Thoracic aorta (tissue), 2 donors: ENCODE data around the gene ST7. TPM values are rescaled to one million over a fixed set of nuclear protein-coding genes. Genes with fewer than 3 reads are reported as not detected.
"Not testable (repeated sequence)": the region's sequence is repeated elsewhere in the genome, so short reads cannot be mapped to it uniquely, and the experiment has no call there.

Experiments used
- ATAC-seq: fragments of 150-250 bp; one replicate; pipeline ENCODE4 v1.8.0; 2017; ENCODE audit warnings: low read depth; ENCODE audit not compliant: insufficient number of reproducible peaks, low FRiP score
- DNase-seq: peaks from one replicate; pipeline ENCODE4 v3.0.0-alpha.2; 2020; ENCODE audit warnings: low spot score
- H3K27ac ChIP-seq, 2 donors: fragments of 200-600 bp; sonication (generic); 1 replicate in 1 of 2; 2 replicates in 1 of 2; pipeline ENCODE4 v1.5.1; 2016; ENCODE audit warnings: mild to moderate bottlenecking in 2 of 2, moderate library complexity in 2 of 2
- H3K27me3 ChIP-seq: fragments of 200-600 bp; sonication (generic); replicated peaks from 2 replicates; pipeline ENCODE4 v1.6.0; 2016; ENCODE audit warnings: mild to moderate bottlenecking; ENCODE audit not compliant: insufficient read depth
- H3K36me3 ChIP-seq: fragments of 200-600 bp; sonication (generic); one replicate; pipeline ENCODE4 v1.5.1; 2016
- H3K4me1 ChIP-seq, 2 donors: fragments of 200-600 bp; sonication (generic); 1 replicate in 1 of 2; 2 replicates in 1 of 2; pipeline versions ENCODE4 v1.5.1 to v1.6.0; 2016; ENCODE audit warnings: low read depth in 2 of 2, mild to moderate bottlenecking in 1 of 2; ENCODE audit not compliant: control insufficient read depth in 1 of 2
- H3K4me3 ChIP-seq: fragments of 200-600 bp; sonication (generic); 2 replicates; pipeline ENCODE4 v1.5.1; 2016; ENCODE audit warnings: mild to moderate bottlenecking
- H3K9me3 ChIP-seq: fragments of 200-600 bp; sonication (generic); 2 replicates; pipeline ENCODE4 v1.5.1; 2016
- total RNA-seq, 2 donors: library from RNA; depleted of rRNA; stranded (reverse); fragments of >200 nt; gene quantifications; one replicate each; pipeline versions ENCODE4 v1.1.0 to v1.2.3, GENCODE V29; 2016
- TF ChIP-seq, protein P1 (sequence below): fragments of 200-600 bp; sonication (generic); IDR thresholded peaks from one replicate; pipeline ENCODE4 v1.5.1; 2019; ENCODE audit warnings: antibody characterized with exemption

ST7 gene
- total RNA-seq, 2 donors from 2014 or later: 29.8 to 56.2 TPM

DNA sequence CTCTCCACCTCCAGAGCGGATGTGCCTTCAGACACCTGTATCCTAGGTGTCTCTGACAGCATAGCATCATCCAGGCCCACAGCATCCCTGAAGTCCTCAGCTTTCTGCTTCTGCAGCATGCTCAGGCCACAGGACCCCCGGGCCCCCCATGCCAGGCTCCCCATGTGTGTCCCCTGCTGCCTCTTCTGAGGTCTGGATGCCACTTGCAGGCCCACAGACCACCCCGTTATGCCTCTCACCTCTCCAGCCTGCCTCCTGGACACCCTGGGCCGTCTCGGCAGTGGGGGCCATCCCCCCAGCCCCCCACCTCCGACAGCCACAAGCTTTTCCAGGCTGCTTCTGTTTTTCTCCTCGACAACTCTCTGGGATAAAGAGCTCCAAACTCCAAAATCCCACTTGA is 285.2 kb downstream of the ST7 start:
- no peak for ATAC-seq
- TF ChIP-seq, protein P1, sequence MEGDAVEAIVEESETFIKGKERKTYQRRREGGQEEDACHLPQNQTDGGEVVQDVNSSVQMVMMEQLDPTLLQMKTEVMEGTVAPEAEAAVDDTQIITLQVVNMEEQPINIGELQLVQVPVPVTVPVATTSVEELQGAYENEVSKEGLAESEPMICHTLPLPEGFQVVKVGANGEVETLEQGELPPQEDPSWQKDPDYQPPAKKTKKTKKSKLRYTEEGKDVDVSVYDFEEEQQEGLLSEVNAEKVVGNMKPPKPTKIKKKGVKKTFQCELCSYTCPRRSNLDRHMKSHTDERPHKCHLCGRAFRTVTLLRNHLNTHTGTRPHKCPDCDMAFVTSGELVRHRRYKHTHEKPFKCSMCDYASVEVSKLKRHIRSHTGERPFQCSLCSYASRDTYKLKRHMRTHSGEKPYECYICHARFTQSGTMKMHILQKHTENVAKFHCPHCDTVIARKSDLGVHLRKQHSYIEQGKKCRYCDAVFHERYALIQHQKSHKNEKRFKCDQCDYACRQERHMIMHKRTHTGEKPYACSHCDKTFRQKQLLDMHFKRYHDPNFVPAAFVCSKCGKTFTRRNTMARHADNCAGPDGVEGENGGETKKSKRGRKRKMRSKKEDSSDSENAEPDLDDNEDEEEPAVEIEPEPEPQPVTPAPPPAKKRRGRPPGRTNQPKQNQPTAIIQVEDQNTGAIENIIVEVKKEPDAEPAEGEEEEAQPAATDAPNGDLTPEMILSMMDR: no peak
- no peak overlapping the region for H3K4me3 ChIP-seq
- H3K27ac ChIP-seq: no peak overlapping the region
- peaks cover 2% of the 10 kb centered on the region for H3K9me3 ChIP-seq
- no peak for DNase-seq
- H3K36me3 ChIP-seq: no peaks in the 10 kb centered on the region
- no peaks in the 10 kb centered on the region for H3K4me1 ChIP-seq
- H3K27me3 ChIP-seq: no peaks in the 10 kb centered on the region

DNA sequence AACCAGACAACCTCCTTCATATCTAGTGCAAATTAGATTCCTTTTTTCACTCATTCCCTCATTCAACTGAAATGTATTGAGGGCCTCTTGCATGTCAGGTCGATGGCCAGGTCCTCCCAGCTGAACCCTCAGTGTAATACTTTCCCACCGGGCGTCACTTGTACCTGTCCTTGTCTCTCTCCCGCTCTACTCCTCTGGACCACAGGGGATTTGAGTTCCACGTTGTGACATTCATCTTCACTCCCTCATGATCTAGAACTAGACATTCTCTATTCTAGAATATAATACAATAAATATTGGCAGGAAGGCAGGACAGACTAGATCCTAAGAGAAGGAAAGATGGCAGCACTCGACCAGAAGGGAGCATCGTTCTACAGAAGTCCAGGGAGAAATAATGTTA is 285.6 kb downstream of the ST7 start:
- no peaks in the 10 kb centered on the region for H3K4me1 ChIP-seq
- no peaks in the 10 kb centered on the region for H3K36me3 ChIP-seq
- no peak overlapping the region for H3K27ac ChIP-seq
- DNase-seq (no peak), ATAC-seq (no peak)
- peaks cover 2% of the 10 kb centered on the region for H3K9me3 ChIP-seq
- H3K27me3 ChIP-seq: no peaks in the 10 kb centered on the region
- TF ChIP-seq, protein P1: no peak
- H3K4me3 ChIP-seq: no peak overlapping the region

DNA sequence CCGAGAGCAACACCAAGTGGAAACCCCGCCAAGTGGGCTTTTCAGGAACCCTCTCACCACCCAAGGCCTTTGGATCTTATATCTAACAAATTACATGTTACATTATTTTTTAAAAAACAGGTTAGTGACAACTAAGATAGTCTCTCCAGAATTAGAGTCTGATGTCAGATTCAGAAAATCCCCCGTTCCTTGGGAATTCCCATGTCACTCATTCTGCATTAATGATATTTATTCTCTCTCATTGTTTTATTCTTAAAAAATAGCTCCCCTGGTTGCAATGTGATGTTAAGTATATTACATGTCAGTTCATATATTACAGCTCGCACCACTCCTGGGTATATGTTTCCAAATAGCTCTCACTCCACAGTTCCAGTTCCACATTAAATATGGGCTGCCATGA is 287.8 kb downstream of the ST7 start:
- Histone ChIP-seq H3K27me3 (no peaks in the 10 kb centered on the region), H3K27ac (no peak overlapping the region), H3K36me3 (no peaks in the 10 kb centered on the region), H3K9me3 (peaks cover 4% of the 10 kb centered on the region), H3K4me1 (no peaks in the 10 kb centered on the region), H3K4me3 (no peak overlapping the region)
- DNase-seq (no peak), ATAC-seq (no peak)
- TF ChIP-seq, protein P1: no peak

DNA sequence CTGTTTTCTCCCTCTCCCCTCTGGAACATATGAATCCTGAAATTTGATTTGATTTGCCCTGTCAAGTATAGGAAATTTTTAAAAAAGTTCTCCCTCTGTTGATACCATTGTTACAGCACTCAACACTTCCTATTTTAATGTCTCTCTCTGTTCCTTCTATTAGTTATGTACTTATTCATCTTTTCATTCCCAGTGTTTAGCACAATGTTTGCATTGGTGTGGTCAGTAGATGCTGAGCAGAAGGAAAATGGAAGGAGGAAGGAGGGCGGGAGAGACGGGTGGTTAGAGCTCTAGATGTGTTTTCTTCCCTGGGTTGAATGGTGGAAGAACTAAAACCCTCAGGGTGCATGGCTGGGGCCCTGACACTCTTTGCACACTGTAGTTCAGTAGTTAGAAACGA is 290.1 kb downstream of the ST7 start:
- DNase-seq: no peak
- TF ChIP-seq, protein P1: no peak
- no peak for ATAC-seq
- no peak overlapping the region for H3K4me3 ChIP-seq
- H3K9me3 ChIP-seq: peaks cover 3% of the 10 kb centered on the region
- H3K36me3 ChIP-seq: no peaks in the 10 kb centered on the region
- H3K4me1 ChIP-seq: no peaks in the 10 kb centered on the region
- no peaks in the 10 kb centered on the region for H3K27me3 ChIP-seq
- H3K27ac ChIP-seq: no peak overlapping the region

DNA sequence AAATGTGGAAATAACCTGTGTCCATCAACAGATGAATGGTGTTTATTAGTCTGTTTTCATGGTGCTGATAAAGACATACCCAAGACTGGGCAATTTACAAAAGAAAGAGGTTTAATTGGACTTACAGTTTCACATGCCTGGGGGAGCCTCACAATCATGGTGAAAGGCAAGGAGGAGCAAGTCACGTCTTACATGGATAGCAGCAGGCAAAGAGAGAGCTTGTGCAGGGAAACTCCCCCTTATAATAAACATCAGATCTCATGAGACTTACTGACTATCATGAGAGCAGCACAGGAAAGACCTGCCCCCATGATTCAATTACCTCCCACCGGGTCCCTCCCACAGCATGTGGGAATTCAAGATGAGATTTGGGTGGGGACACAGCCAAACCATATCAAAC is 292.4 kb downstream of the ST7 start:
- H3K27ac ChIP-seq, ATAC-seq, H3K36me3 ChIP-seq, H3K9me3 ChIP-seq, DNase-seq, H3K4me3 ChIP-seq, H3K27me3 ChIP-seq, H3K4me1 ChIP-seq: not testable (repeated sequence)

DNA sequence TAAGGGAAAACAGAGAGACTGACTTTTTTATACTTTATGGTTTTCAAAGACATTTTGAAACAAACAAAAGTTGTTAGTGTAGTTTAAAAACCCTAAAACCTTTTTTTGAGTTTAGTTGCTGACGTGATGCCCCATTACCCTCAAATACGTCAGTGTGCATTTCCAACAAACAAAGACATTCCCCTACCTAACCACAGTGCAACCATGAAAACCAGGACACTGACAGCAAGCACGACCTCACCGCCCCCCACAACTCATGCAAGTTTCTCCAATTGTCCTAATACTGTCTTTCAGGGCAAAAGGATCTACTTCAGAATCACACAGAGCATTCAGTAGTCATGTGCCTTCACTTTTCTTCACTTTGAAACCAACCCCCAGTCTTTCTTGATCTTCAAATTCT is 294.5 kb downstream of the ST7 start:
- no peak for ATAC-seq
- peaks cover 3% of the 10 kb centered on the region for H3K9me3 ChIP-seq
- no peaks in the 10 kb centered on the region for H3K36me3 ChIP-seq
- TF ChIP-seq, protein P1: no peak
- H3K4me3 ChIP-seq: no peak overlapping the region
- no peak overlapping the region for H3K27ac ChIP-seq
- no peak for DNase-seq
- no peaks in the 10 kb centered on the region for H3K27me3 ChIP-seq
- no peaks in the 10 kb centered on the region for H3K4me1 ChIP-seq
